OCI-LY1 (cell line): Measurements from ENCODE around the gene SERP1.

Experiments used
- CTCF ChIP-seq: fragments of 200-600 bp; sonication (generic), shearing (Covaris generic); IDR thresholded peaks from 2 replicates; pipeline ENCODE4 v1.5.1; 2017; ENCODE audit warnings: mild to moderate bottlenecking, antibody characterized with exemption, low read length, moderate library complexity, mixed read lengths
- EZH2 ChIP-seq: fragments of 200-600 bp; sonication (generic), shearing (Covaris generic); IDR thresholded peaks from 2 replicates; pipeline ENCODE4 v1.8.0; 2017; ENCODE audit warnings: borderline replicate concordance, mixed run types, mild to moderate bottlenecking, antibody characterized with exemption, low read length, moderate library complexity, mixed read lengths

DNA sequence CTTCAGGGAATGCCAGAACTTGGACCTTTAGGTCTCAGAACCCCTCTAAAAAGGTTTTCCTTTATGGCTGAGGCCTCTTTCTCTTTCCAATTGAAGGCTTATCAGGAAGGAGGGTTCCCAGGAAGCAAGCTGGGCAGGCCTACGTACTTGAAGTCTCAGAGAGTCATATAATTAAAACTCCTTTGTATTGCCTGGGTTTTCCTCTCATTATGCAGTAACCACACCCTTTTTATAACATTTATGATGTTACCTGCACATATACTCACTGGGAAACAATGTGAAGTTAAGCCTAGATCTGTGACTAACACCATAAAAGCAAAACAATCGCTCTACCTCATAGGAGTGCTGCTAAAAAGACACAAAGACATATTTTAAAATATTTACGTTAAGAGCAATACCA, 27.3 kb downstream of the SERP1 start:
- TF ChIP-seq CTCF, result no peak
- no peak for TF ChIP-seq EZH2
